Endothelial cell of umbilical vein (primary cell): ENCODE measurements around the gene MYO7B.

Experiments used
- EZH2 ChIP-seq: IDR thresholded peaks from 2 replicates; pipeline ENCODE4 v1.6.1; 2012; ENCODE audit warnings: borderline replicate concordance, low read depth, mild to moderate bottlenecking, moderate library complexity, low read length, inconsistent platforms; ENCODE audit not compliant: severe bottlenecking
- FOS ChIP-seq: IDR thresholded peaks from 2 replicates; pipeline ENCODE4 v1.6.1; 2011; ENCODE audit warnings: mild to moderate bottlenecking, low read length, moderate library complexity, borderline replicate concordance; ENCODE audit not compliant: insufficient read depth
- GATA2 ChIP-seq: IDR thresholded peaks from 2 replicates; pipeline ENCODE4 v1.7.0; 2011; ENCODE audit warnings: low read depth, mild to moderate bottlenecking, moderate library complexity, mixed read lengths, low read length; ENCODE audit not compliant: insufficient read length, insufficient read depth
- JUN ChIP-seq: IDR thresholded peaks from 2 replicates; pipeline ENCODE4 v1.6.1; 2011; ENCODE audit warnings: borderline replicate concordance, low read depth; ENCODE audit not compliant: insufficient read length, insufficient read depth
- POLR2A ChIP-seq: IDR thresholded peaks from 2 replicates; pipeline ENCODE4 v1.6.1; 2012; ENCODE audit warnings: low read depth, mild to moderate bottlenecking, control low read depth, low read length
- POLR2AphosphoS5 ChIP-seq: IDR thresholded peaks from 2 replicates; pipeline ENCODE4 v1.6.1; 2012; ENCODE audit warnings: low read depth, mild to moderate bottlenecking, control low read depth, low read length, moderate library complexity; ENCODE audit not compliant: insufficient read depth
- TF ChIP-seq, protein P1 (sequence below), 2 donors: IDR thresholded peaks; 1 replicate in 1 of 2; 2 replicates in 1 of 2; pipeline ENCODE4 v1.5.1; 2011; ENCODE audit warnings: low read length in 2 of 2, mild to moderate bottlenecking in 2 of 2, moderate library complexity in 2 of 2, control low read depth in 1 of 2, inconsistent platforms in 1 of 2, low read depth in 1 of 2; ENCODE audit not compliant: insufficient read depth in 1 of 2; ENCODE audit errors: extremely low read depth in 1 of 2
- TF ChIP-seq, protein P2 (sequence below): IDR thresholded peaks from 2 replicates; pipeline ENCODE4 v1.6.1; 2011; ENCODE audit not compliant: insufficient read depth, insufficient read length

DNA sequence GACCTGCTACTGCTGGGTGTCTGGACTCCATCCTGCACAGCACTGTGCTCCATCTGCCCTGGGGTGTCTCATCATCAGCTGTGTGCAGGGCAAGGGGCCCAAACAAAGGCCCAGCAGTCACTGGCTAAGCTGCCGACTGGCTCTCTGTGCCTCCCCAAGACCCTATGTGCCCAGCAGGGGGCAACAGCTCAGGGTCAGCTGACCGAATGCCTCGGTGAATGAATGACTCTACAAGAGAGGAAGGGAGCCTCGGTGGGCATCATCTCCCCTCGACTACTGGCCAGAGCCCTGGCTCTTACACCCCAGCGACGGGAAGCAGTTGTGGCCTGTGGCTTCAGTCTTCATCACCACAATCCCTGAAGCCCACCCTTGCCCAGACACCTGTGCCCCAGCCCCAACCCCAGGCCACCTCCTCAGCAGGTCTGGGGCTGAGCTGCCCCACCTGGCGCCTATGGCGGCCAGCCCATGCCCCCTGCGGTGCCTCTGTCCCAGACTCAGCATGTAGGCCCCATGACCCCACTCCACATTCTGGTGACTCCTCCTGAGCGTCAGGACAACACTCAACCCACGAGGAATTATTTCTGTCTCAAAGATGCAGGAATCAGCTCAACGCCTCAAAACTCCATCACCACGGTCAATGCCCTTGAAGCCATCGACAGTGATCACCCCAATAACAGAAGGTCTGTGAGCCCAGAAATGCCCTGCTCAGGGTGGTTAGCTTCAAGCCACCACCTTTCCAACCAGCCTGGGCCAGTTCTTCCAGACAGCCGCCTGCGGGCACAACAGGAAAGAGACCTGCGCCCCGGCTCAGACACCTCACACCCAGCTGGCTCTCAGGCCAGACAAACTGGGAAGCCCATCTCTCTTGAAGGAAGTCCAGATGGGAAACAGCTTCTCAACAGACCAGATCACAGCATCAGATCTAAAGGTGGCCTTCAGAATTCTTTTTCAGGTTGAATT is 108.9 kb downstream of the MYO7B start:
- no peak for TF ChIP-seq POLR2AphosphoS5
- TF ChIP-seq, protein P1, sequence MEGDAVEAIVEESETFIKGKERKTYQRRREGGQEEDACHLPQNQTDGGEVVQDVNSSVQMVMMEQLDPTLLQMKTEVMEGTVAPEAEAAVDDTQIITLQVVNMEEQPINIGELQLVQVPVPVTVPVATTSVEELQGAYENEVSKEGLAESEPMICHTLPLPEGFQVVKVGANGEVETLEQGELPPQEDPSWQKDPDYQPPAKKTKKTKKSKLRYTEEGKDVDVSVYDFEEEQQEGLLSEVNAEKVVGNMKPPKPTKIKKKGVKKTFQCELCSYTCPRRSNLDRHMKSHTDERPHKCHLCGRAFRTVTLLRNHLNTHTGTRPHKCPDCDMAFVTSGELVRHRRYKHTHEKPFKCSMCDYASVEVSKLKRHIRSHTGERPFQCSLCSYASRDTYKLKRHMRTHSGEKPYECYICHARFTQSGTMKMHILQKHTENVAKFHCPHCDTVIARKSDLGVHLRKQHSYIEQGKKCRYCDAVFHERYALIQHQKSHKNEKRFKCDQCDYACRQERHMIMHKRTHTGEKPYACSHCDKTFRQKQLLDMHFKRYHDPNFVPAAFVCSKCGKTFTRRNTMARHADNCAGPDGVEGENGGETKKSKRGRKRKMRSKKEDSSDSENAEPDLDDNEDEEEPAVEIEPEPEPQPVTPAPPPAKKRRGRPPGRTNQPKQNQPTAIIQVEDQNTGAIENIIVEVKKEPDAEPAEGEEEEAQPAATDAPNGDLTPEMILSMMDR (IDR thresholded peaks at IDR 0.05; ENCODE audit: extremely low read depth in 1 of 2, insufficient read depth in 1 of 2, low read depth in 1 of 2, low read length in 2 of 2) = peak in 1 of 2 donors; percentile 25
- TF ChIP-seq POLR2A = no peak
- no peak for TF ChIP-seq GATA2
- no peak for TF ChIP-seq JUN
- TF ChIP-seq EZH2 = no peak
- TF ChIP-seq, protein P2, sequence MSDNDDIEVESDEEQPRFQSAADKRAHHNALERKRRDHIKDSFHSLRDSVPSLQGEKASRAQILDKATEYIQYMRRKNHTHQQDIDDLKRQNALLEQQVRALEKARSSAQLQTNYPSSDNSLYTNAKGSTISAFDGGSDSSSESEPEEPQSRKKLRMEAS = no peak
- no peak for TF ChIP-seq FOS
